PFSK-1 (cell line): ENCODE results near the gene GPR84.

ENCODE experiments used
- POLR2AphosphoS5 ChIP-seq: IDR thresholded peaks from 2 replicates; pipeline ENCODE4 v1.6.1; 2012; ENCODE audit warnings: low read depth, mild to moderate bottlenecking, control low read depth, low read length, moderate library complexity
- REST ChIP-seq, 2 experiments: IDR thresholded peaks; 2 replicates each; pipeline versions ENCODE4 v1.6.1 to v1.8.0; 2011 to 2012; ENCODE audit warnings: low read depth in 2 of 2, low read length in 2 of 2, control low read depth in 1 of 2, inconsistent platforms in 1 of 2, mild to moderate bottlenecking in 1 of 2, moderate library complexity in 1 of 2; ENCODE audit not compliant: insufficient read depth in 1 of 2
- SIN3A ChIP-seq: IDR thresholded peaks from 2 replicates; pipeline ENCODE4 v1.6.1; 2012; ENCODE audit warnings: mild to moderate bottlenecking, low read length, moderate library complexity, borderline replicate concordance; ENCODE audit not compliant: insufficient read depth
- TAF1 ChIP-seq: IDR thresholded peaks from 2 replicates; pipeline ENCODE4 v1.6.1; 2012; ENCODE audit warnings: low read length, control low read depth, borderline replicate concordance; ENCODE audit not compliant: insufficient read depth

GRCh38 chr12:54337280-54337842, 26.9 kb downstream of the GPR84 start:
- TF ChIP-seq SIN3A (no peak), POLR2AphosphoS5 (no peak), REST (IDR thresholded peaks at IDR 0.05; ENCODE audit: insufficient read depth in 1 of 2, low read depth in 2 of 2, low read length in 2 of 2) (no peak), TAF1 (no peak)
